CD14-positive monocyte (primary cell): Measurements from ENCODE around the gene DYNLL1. TPM values are rescaled to one million over a fixed set of nuclear protein-coding genes. Genes with fewer than 3 reads are reported as not detected.
A peak's percentile ranks its signal among the peaks of the same experiment; 100 is the strongest.

ENCODE experiments used
- DNase-seq, 3 donors: peaks; one replicate each; pipeline ENCODE4 v3.0.0-alpha.2; 2011 to 2022
- H2AFZ ChIP-seq: 2 replicates; pipeline ENCODE4 v1.6.0; 2012; ENCODE audit warnings: mild to moderate bottlenecking, low read depth, low read length, inconsistent platforms; ENCODE audit not compliant: insufficient read depth, poor library complexity, severe bottlenecking
- H3K27ac ChIP-seq, 2 donors: 1 replicate in 1 of 2; 2 replicates in 1 of 2; pipeline ENCODE4 v1.5.1; 2012 to 2013; ENCODE audit warnings: low read length in 2 of 2, control low read depth in 1 of 2, inconsistent platforms in 1 of 2, low read depth in 1 of 2, mild to moderate bottlenecking in 1 of 2
- H3K27me3 ChIP-seq, 2 donors: one replicate each; pipeline versions ENCODE4 v1.6.0 to v1.6.1; 2011 to 2013; ENCODE audit warnings: low read length in 2 of 2; ENCODE audit not compliant: control insufficient read depth in 2 of 2, insufficient read depth in 2 of 2
- H3K36me3 ChIP-seq, 2 donors: replicated peaks in 1 of 2; 1 replicate in 1 of 2; 2 replicates in 1 of 2; pipeline versions ENCODE4 v1.5.1 to v1.6.1; 2012 to 2013; ENCODE audit warnings: low read length in 2 of 2, control low read depth in 1 of 2, inconsistent platforms in 1 of 2, mild to moderate bottlenecking in 1 of 2; ENCODE audit not compliant: insufficient read depth in 2 of 2, control insufficient read depth in 1 of 2
- H3K4me1 ChIP-seq, 2 donors: 1 replicate in 1 of 2; 2 replicates in 1 of 2; pipeline versions ENCODE4 v1.5.1 to v1.6.1; 2012 to 2013; ENCODE audit warnings: low read length in 2 of 2, control low read depth in 1 of 2, inconsistent platforms in 1 of 2, mild to moderate bottlenecking in 1 of 2, moderate library complexity in 1 of 2; ENCODE audit not compliant: insufficient read depth in 2 of 2, control insufficient read depth in 1 of 2
- H3K4me2 ChIP-seq: replicated peaks from 2 replicates; pipeline ENCODE3; 2012; ENCODE audit warnings: low read length, moderate library complexity, mild to moderate bottlenecking; ENCODE audit not compliant: poor library complexity, severe bottlenecking; ENCODE audit errors: extremely low read depth
- H3K4me3 ChIP-seq, 3 experiments: fragments of 200-600 bp in 1 of 3; sonication (generic) in 1 of 3; replicated peaks in 1 of 3; 1 replicate in 2 of 3; 2 replicates in 1 of 3; pipeline ENCODE4 v1.5.1; 2011 to 2013; ENCODE audit warnings: low read length in 3 of 3, mild to moderate bottlenecking in 3 of 3, control low read depth in 2 of 3, low read depth in 2 of 3, inconsistent platforms in 1 of 3, moderate library complexity in 1 of 3
- H3K79me2 ChIP-seq: 2 replicates; pipeline ENCODE4 v1.6.0; 2012; ENCODE audit warnings: mild to moderate bottlenecking, control low read depth, inconsistent platforms, low read length, moderate library complexity; ENCODE audit not compliant: insufficient read depth
- H3K9ac ChIP-seq: 2 replicates; pipeline ENCODE4 v1.6.0; 2017; ENCODE audit warnings: low read length, mild to moderate bottlenecking; ENCODE audit not compliant: insufficient read depth, poor library complexity, severe bottlenecking
- H3K9me3 ChIP-seq, 2 donors: replicated peaks in 1 of 2; 1 replicate in 1 of 2; 2 replicates in 1 of 2; pipeline versions ENCODE4 v1.5.1 to v1.6.1; 2012 to 2013; ENCODE audit warnings: low read length in 2 of 2, control low read depth in 1 of 2; ENCODE audit not compliant: control insufficient read depth in 1 of 2, insufficient read depth in 1 of 2
- H4K20me1 ChIP-seq: 2 replicates; pipeline ENCODE4 v1.6.0; 2012; ENCODE audit warnings: mild to moderate bottlenecking, low read length, control low read depth, moderate library complexity; ENCODE audit not compliant: insufficient read depth
- H3K27ac Mint-ChIP-seq, 7 donors: one replicate each; pipeline ENCODE4 v1.8.0; 2020; ENCODE audit warnings: mild to moderate bottlenecking in 7 of 7, mixed read lengths in 7 of 7, moderate library complexity in 6 of 7, inconsistent platforms in 2 of 7
- H3K27me3 Mint-ChIP-seq, 3 donors: one replicate each; pipeline ENCODE4 v1.8.0; 2021 to 2022; ENCODE audit warnings: low read depth in 3 of 3, mild to moderate bottlenecking in 3 of 3, mixed read lengths in 3 of 3, moderate library complexity in 3 of 3, inconsistent platforms in 1 of 3
- H3K36me3 Mint-ChIP-seq, 2 donors: one replicate each; pipeline ENCODE4 v1.8.0; 2020; ENCODE audit warnings: mixed read lengths in 2 of 2, inconsistent platforms in 1 of 2, mild to moderate bottlenecking in 1 of 2
- H3K4me1 Mint-ChIP-seq: one replicate; pipeline ENCODE4 v1.8.0; 2020; ENCODE audit warnings: mild to moderate bottlenecking, mixed read lengths
- H3K4me3 Mint-ChIP-seq, 2 donors: one replicate each; pipeline ENCODE4 v1.8.0; 2020; ENCODE audit warnings: mild to moderate bottlenecking in 2 of 2, mixed read lengths in 2 of 2, moderate library complexity in 1 of 2
- H3K9me3 Mint-ChIP-seq, 7 donors: one replicate each; pipeline ENCODE4 v1.8.0; 2020 to 2022; ENCODE audit warnings: mixed read lengths in 7 of 7, mild to moderate bottlenecking in 6 of 7, moderate library complexity in 6 of 7, inconsistent platforms in 2 of 7
- WGBS: methylation state at CpG from one replicate; pipeline ENCODE4 v1.1.5; 2013; ENCODE audit warnings: missing lambda C conversion rate; ENCODE audit not compliant: insufficient coverage; 5-methylcytosine and 5-hydroxymethylcytosine counted together
- intact Hi-C, 2 donors: fragments of 100-400 bp; cut with micrococcal nuclease; formaldehyde crosslinking; loops; one replicate each; pipeline versions ENCODE4 v1.15.0 to v1.15.1; 2023
- polyA plus RNA-seq, 3 donors: library from polyadenylated mRNA; depleted of rRNA in 1 of 3; unstranded in 2 of 3; stranded (reverse) in 1 of 3; fragments of 300-500 nt in 2 of 3; fragments of >200 nt in 1 of 3; fragmentation: Illumina TruSeq in 2 of 3; gene quantifications; 1 replicate in 2 of 3; 2 replicates in 1 of 3; pipeline ENCODE4 v1.2.3, GENCODE V29; 2012 to 2021
- TF ChIP-seq, protein P1 (sequence below): fragments of 200-600 bp; IDR thresholded peaks from one replicate; pipeline ENCODE4 v1.8.0; 2022; ENCODE audit warnings: antibody characterized with exemption, mild to moderate bottlenecking

The DYNLL1 gene
- polyA plus RNA-seq, 3 donors, result 184 to 504 (median 486) TPM

DNA sequence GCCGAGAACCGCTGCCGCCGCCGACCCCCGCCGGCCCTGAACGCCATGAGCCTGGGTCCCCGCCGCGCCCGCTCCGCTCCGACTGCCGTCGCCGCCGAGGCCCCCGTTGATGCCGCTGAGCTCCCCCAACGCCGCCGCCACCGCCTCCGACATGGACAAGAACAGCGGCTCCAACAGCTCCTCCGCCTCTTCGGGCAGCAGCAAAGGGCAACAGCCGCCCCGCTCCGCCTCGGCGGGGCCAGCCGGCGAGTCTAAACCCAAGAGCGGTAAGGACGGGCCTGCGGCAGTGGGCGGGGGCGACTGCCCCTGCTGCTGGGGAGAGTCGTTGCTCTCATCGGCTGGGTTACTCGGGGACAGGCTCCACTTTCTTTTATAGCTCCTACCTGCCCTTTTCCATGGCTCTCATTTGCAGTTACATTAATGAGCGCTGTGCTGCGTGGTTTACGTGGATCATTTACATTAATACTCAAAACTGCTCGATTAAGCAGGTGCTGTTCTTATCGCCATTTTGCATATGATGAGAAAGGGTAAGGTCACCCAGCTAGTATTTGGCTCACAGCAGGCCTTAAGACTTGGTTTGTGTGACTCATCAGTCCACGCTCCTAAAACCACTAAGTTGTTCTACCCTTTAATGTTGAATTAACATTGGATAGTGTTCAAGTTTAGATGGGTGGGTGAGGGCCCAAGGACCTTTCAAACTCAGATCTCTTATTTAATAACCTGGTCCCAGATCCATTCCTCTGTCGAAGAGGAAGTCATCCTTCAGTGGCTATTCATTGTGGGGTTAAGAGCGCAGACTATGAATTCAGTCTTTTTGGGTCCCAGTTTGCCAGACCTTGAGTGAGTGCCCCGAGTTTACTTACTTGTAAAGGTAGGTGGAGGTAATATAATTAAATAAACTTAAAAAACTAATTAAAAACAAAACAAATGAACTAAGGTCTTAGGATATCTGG lies 39.1 kb downstream of the DYNLL1 start:
- under 1% methylated on average over 43 of the region's 52 CpGs for WGBS
- H3K9me3 ChIP-seq, result no peaks in the 10 kb centered on the region
- H3K9ac ChIP-seq, result peak overlapping the region; percentile 97
- Mint-ChIP-seq H3K9me3 (no peaks in the 10 kb centered on the region), H3K4me3 (peak overlapping the region; percentile 90 to 93), H3K4me1 (peaks cover 52% of the 10 kb centered on the region), H3K27ac (peak overlapping the region; percentile 79 to 95 (median 93)), H3K36me3 (peaks cover 6 to 22% of the 10 kb centered on the region in 2 donors), H3K27me3 (no peaks in the 10 kb centered on the region)
- peaks cover 54 to 59% of the 10 kb centered on the region in 2 donors for H3K4me1 ChIP-seq
- H3K36me3 ChIP-seq, result no peaks in the 10 kb centered on the region
- peak overlapping the region; percentile 77 for H2AFZ ChIP-seq
- peaks cover 60% of the 10 kb centered on the region for H3K79me2 ChIP-seq
- TF ChIP-seq, protein P1, sequence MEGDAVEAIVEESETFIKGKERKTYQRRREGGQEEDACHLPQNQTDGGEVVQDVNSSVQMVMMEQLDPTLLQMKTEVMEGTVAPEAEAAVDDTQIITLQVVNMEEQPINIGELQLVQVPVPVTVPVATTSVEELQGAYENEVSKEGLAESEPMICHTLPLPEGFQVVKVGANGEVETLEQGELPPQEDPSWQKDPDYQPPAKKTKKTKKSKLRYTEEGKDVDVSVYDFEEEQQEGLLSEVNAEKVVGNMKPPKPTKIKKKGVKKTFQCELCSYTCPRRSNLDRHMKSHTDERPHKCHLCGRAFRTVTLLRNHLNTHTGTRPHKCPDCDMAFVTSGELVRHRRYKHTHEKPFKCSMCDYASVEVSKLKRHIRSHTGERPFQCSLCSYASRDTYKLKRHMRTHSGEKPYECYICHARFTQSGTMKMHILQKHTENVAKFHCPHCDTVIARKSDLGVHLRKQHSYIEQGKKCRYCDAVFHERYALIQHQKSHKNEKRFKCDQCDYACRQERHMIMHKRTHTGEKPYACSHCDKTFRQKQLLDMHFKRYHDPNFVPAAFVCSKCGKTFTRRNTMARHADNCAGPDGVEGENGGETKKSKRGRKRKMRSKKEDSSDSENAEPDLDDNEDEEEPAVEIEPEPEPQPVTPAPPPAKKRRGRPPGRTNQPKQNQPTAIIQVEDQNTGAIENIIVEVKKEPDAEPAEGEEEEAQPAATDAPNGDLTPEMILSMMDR, result no peak
- DNase-seq, result peak; percentile 48 to 78 (median 61)
- intact Hi-C loops, result loop anchor here (5.0 kb wide), 2 partner anchors 38 to 42 kb away; partner anchors contain the start of gene DYNLL1 (in 2 of the 2)
- peak overlapping the region; percentile 70 to 89 for H3K27ac ChIP-seq
- H3K4me2 ChIP-seq, result peak overlapping the region; percentile 98
- peaks cover 53% of the 10 kb centered on the region for H4K20me1 ChIP-seq
- H3K4me3 ChIP-seq, result peak overlapping the region; percentile 88 to 98 (median 89)
- no peaks in the 10 kb centered on the region for H3K27me3 ChIP-seq

DNA sequence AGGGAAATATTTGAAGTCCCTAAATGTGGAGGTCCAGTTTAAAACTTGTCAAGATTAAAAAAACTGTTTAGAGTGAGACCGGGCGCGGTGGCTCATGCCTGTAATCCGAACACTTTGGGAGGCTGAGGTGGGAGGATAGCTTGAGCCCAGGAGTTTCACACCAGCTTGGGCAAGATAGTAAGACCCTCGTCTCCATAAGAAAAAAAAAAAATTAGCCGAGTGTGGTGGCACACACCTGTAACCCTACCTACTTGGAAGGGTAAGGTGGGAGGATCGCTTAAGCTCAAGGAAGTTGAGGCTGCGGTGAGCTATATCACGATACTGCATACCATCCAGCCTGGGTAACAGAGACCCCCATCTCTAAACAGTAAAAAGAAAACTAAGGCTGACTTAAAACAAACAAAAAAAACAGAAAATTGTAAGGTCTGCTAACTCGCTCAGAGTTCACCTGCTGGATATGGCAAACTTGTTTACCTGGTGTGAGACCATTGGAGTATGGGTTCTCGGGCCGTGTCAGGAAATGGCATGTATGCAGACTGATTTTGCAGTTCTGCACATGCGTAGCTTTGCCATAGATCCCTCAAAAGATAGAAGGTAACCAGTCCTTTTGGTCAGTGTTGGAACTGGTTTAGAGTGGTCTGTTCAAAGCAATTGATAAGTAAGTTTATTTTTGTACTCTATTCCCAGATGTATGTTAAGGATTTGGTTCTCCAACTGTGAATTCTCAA lies 40.3 kb downstream of the DYNLL1 start:
- TF ChIP-seq, protein P1, result no peak
- Histone ChIP-seq H3K79me2 (peaks cover 72% of the 10 kb centered on the region), H3K27me3 (no peaks in the 10 kb centered on the region), H4K20me1 (peaks cover 66% of the 10 kb centered on the region), H3K27ac (peak overlapping the region in 1 of 2 donors; percentile 35), H3K9ac (no peak overlapping the region), H2AFZ (no peak overlapping the region), H3K4me3 (peak overlapping the region in 2 of 3 experiments; percentile 88 to 98), H3K9me3 (no peaks in the 10 kb centered on the region), H3K4me2 (peak overlapping the region; percentile 98), H3K36me3 (no peaks in the 10 kb centered on the region), H3K4me1 (peaks cover 59 to 64% of the 10 kb centered on the region in 2 donors)
- DNase-seq, result no peak
- intact Hi-C loops, result loop anchor here (5.0 kb wide), 2 partner anchors 39 to 41 kb away; partner anchors contain the start of gene DYNLL1 (in 1 of the 2)
- H3K27ac Mint-ChIP-seq, result peak overlapping the region in 6 of 7 donors; percentile 28 to 95 (median 71)
- H3K27me3 Mint-ChIP-seq, result no peaks in the 10 kb centered on the region
- H3K36me3 Mint-ChIP-seq, result peaks cover 6 to 25% of the 10 kb centered on the region in 2 donors
- WGBS, result 33% methylated on average over 3 of the region's 13 CpGs
- H3K4me1 Mint-ChIP-seq, result peaks cover 59% of the 10 kb centered on the region
- H3K4me3 Mint-ChIP-seq, result peak overlapping the region; percentile 90 to 93
- H3K9me3 Mint-ChIP-seq, result no peaks in the 10 kb centered on the region
